Astrocyte of the cerebellum (primary cell): Measurements from ENCODE around the gene MNT.
A peak's percentile ranks its signal among the peaks of the same experiment; 100 is the strongest.

Experiments used
- DNase-seq: peaks from one replicate; pipeline ENCODE4 v3.0.0-alpha.2; 2011; ENCODE audit warnings: low read depth
- H3K4me3 ChIP-seq: 2 replicates; pipeline ENCODE4 v1.5.1; 2011; ENCODE audit warnings: mild to moderate bottlenecking, low read depth, low read length, moderate library complexity
- in situ Hi-C: cut with HindIII; loops from 2 replicates; pipeline ENCODE4 v1.10.0; 2017; ENCODE audit warnings: low sequenced_read_pairs
- TF ChIP-seq, protein P1 (sequence below): IDR thresholded peaks from 2 replicates; pipeline ENCODE4 v1.5.1; 2012; ENCODE audit warnings: low read length, low read depth, moderate library complexity, mild to moderate bottlenecking; ENCODE audit errors: missing control alignments

The MNT gene

DNA sequence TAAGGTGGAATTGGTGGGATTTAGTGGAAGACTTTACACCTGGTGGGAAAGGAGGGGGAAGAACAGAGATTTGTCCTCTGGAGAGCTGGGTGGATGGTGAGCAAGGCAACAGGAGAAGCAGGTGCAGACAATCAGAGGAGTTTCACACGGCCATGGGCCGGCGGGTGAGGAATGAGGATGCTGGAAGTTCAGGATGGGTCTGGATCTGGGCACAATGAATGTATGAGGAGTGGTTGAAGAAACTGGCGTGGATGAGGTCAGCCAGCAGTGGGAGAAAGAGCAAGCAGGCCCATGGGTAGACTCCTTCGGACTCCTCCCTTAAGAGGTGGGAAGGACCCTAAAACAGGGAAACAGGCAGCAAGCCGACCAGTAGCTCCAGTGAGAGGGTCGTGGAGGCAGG, 10.1 kb upstream of the MNT start:
- in situ Hi-C loops, result loop anchor here (10.0 kb wide), 1 partner anchor 74 kb away; no protein-coding TSS in a partner anchor
- TF ChIP-seq, protein P1, sequence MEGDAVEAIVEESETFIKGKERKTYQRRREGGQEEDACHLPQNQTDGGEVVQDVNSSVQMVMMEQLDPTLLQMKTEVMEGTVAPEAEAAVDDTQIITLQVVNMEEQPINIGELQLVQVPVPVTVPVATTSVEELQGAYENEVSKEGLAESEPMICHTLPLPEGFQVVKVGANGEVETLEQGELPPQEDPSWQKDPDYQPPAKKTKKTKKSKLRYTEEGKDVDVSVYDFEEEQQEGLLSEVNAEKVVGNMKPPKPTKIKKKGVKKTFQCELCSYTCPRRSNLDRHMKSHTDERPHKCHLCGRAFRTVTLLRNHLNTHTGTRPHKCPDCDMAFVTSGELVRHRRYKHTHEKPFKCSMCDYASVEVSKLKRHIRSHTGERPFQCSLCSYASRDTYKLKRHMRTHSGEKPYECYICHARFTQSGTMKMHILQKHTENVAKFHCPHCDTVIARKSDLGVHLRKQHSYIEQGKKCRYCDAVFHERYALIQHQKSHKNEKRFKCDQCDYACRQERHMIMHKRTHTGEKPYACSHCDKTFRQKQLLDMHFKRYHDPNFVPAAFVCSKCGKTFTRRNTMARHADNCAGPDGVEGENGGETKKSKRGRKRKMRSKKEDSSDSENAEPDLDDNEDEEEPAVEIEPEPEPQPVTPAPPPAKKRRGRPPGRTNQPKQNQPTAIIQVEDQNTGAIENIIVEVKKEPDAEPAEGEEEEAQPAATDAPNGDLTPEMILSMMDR, result no peak
- no peak for DNase-seq
- no peak overlapping the region for H3K4me3 ChIP-seq

DNA sequence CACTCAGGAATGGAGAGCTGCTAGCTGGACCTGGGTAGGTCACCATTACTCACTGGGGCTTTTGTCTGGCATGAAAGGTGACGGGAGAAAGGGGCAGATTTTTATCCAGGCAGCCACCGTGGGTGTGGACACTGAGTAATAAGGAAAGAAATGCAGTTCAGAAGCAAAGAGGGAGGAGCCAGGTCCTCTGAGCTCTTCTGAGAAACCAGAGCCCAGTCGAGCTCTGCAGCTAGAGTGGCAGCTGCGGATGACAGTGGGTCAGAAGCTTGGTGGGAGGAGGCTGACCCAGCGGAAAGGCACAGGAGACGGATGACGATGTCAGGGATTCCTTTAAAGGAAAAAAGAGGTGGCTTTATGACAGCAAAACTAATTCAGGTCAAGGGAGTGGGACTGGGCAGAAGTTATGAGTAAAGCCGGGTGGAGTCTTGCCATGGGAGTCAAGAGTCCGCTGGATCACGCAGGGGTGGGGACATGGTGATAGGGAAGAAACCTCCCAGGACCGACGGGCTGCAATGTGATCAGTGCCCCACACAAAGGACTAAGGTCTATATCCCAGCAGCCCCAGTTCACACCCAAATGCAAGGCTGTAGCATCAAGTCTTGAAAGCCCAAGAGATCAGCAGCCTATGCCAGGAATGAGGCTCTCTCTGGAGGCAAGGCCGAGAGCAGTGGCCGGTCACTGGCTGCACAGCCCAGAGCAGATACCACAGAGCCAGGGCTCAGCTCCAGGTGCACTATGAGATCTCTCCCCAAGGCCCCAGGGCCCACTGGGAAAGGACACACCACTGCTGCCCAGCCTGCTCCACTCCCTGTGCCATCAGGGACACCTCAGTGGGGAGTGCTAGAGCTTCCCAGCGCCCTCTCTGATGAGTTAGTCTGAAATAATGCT, 6.3 kb upstream of the MNT start:
- no peak for DNase-seq
- in situ Hi-C loops, result no loop called here
- no peak overlapping the region for H3K4me3 ChIP-seq
- TF ChIP-seq, protein P1, result no peak

DNA sequence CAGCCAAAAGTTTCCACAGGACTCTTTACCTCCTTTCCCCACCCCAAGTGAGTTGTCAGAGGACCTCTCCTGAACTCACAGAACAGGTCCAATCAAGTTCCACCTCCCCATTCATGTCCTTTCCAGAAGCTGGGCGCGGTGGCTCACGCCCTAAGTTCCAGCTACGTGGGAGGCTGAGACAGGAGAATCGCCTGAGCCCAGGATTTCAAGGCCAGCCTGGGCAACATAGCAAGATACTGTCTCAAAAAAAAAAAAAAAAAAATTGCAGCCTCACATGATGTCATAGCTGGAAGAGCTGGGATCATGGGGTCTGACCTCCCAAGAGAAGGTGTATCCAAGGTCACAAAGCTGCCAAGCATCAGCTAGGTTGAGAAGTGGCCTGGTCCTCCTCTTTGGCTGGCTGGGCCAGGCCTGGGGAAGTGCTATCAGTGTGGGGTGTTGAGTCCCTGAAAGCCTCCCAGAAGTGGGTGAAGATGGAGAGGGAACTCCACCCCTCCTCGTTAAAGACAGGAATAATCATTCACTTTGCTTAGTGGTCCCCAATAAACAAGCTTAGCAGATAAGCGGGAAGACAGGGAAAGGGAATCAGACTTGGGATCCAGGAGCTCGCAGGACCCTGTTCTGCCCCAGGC, 5.5 kb upstream of the MNT start:
- no peak for DNase-seq
- TF ChIP-seq, protein P1, result no peak
- H3K4me3 ChIP-seq, result no peak overlapping the region
- in situ Hi-C loops, result no loop called here

DNA sequence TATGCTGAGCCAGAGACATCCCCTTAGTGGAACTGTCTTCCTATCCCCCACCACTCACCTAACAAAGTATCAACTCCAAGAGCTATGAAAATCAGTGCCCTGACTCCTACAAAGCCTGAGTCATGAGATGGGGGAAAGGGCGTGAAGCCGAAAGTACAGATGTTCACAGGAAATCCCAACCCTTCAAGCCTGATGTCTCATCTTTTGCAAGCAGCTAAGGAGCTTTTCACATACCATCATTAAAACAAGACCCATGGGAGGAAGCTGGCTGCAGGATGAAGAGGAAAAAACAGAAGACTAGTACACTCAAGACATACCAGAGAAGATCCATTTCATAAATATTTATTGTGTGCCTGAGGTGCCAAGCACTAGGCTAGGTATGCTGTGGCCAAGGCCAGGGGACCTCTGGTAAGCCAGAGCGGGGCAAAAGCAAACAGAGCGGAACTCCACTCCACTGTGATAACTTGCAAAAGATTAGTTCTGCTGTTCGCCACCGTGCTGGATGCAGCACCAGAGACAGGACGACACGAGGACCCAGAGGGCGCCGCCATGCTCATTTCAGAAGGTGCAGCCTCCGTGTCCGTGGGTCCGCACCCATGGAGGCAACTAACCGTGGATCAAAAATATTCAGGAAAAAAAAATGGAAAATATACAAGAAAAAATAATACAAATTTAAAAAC, 4.5 kb upstream of the MNT start:
- TF ChIP-seq, protein P1, result no peak
- in situ Hi-C loops, result no loop called here
- no peak overlapping the region for H3K4me3 ChIP-seq
- no peak for DNase-seq

DNA sequence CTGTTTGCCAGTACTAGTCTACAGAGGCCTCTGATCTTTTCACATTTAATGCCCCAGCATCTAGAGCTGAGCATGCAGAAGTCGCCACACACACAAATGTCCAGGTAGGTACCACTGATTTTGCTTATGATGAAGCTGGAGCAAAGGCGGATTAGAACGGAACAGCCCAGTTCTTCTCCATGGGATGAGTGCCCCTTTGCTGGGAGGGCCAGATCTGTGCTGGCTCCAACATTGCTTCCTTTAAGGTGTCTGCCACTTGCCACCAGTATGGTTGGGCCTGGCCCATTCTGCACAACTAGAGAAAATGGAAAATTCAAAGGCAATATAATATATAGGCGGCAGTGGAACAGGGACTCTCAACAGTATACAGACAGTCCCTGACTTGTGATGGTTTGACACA, 2.2 kb upstream of the MNT start:
- TF ChIP-seq, protein P1, result no peak
- DNase-seq, result no peak
- H3K4me3 ChIP-seq, result no peak overlapping the region
- in situ Hi-C loops, result no loop called here

DNA sequence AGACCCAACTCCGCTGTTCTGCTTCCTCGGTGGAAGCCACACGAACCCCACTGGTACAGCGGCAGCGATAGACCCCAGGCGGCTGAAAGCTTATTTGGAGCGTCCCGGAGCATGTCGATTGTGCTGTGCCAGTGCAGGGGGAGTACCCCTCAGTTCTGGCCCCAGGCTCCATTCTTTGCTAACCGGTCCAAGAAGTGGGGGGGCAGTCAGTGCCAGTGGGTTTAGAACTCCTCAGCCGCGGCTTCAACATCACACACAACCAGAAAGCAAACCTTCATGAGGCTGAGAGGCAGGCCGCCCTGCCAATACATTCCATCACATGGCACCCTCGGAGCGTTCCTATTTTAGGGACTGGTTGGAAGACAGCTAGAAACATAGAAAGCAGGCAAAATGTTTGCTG, 1.7 kb upstream of the MNT start:
- TF ChIP-seq, protein P1, result no peak
- in situ Hi-C loops, result no loop called here
- no peak for DNase-seq
- H3K4me3 ChIP-seq, result peak overlapping the region; percentile 99
